H9 (cell line): ENCODE data around the gene NUDT15. TPM values are rescaled to one million over a fixed set of nuclear protein-coding genes. Genes with fewer than 3 reads are reported as not detected.

Experiments
- DNase-seq: peaks from one replicate; pipeline ENCODE4 v3.0.0-alpha.2; 2017
- H2AFZ ChIP-seq: one replicate; pipeline ENCODE4 v1.6.1; 2013; ENCODE audit warnings: mild to moderate bottlenecking, low read length, control low read depth, moderate library complexity
- H2AK5ac ChIP-seq: 2 replicates; pipeline ENCODE4 v1.6.1; 2013; ENCODE audit warnings: low read length, control low read depth, mixed read lengths; ENCODE audit not compliant: insufficient read length
- H2BK120ac ChIP-seq: one replicate; pipeline ENCODE4 v1.6.1; 2013; ENCODE audit warnings: low read depth, mild to moderate bottlenecking, low read length, control low read depth, inconsistent platforms; ENCODE audit not compliant: poor library complexity, severe bottlenecking
- H2BK12ac ChIP-seq: 2 replicates; pipeline ENCODE4 v1.6.1; 2013; ENCODE audit warnings: low read length, control low read depth, mixed read lengths, low read depth; ENCODE audit not compliant: insufficient read length
- H2BK15ac ChIP-seq: 2 replicates; pipeline ENCODE4 v1.6.1; 2013; ENCODE audit warnings: low read depth, low read length, control low read depth
- H2BK20ac ChIP-seq: one replicate; pipeline ENCODE4 v1.6.1; 2013; ENCODE audit warnings: low read depth, mild to moderate bottlenecking, low read length, control low read depth, inconsistent platforms; ENCODE audit not compliant: poor library complexity, severe bottlenecking
- H2BK5ac ChIP-seq: 2 replicates; pipeline ENCODE4 v1.6.1; 2013; ENCODE audit warnings: low read length, control low read depth, mixed read lengths; ENCODE audit not compliant: insufficient read length
- H3K14ac ChIP-seq: 2 replicates; pipeline ENCODE4 v1.6.1; 2013; ENCODE audit warnings: low read length, control low read depth; ENCODE audit not compliant: insufficient read depth
- H3K18ac ChIP-seq: 2 replicates; pipeline ENCODE4 v1.6.1; 2013; ENCODE audit warnings: low read depth, mild to moderate bottlenecking, mixed read lengths, low read length, control low read depth; ENCODE audit not compliant: insufficient read length
- H3K23ac ChIP-seq: 2 replicates; pipeline ENCODE4 v1.6.1; 2013; ENCODE audit warnings: low read length, control low read depth, mixed read lengths, low read depth; ENCODE audit not compliant: insufficient read length
- H3K23me2 ChIP-seq: 2 replicates; pipeline ENCODE4 v1.6.1; 2013; ENCODE audit warnings: low read depth, mild to moderate bottlenecking, mixed read lengths, low read length, control low read depth; ENCODE audit not compliant: insufficient read length, poor library complexity, severe bottlenecking
- H3K27ac ChIP-seq: 2 replicates; pipeline ENCODE4 v1.5.1; 2013; ENCODE audit warnings: low read length, control low read depth, mixed read lengths, low read depth; ENCODE audit not compliant: insufficient read length
- H3K27me3 ChIP-seq: 2 replicates; pipeline ENCODE4 v1.6.1; 2013; ENCODE audit warnings: low read length, control low read depth, inconsistent platforms; ENCODE audit not compliant: insufficient read depth
- H3K4ac ChIP-seq: 2 replicates; pipeline ENCODE4 v1.6.1; 2013; ENCODE audit warnings: low read depth, mild to moderate bottlenecking, control low read depth, inconsistent platforms, low read length, moderate library complexity
- H3K4me1 ChIP-seq: 2 replicates; pipeline ENCODE4 v1.6.1; 2013; ENCODE audit warnings: low read length, control low read depth, inconsistent platforms; ENCODE audit not compliant: insufficient read depth
- H3K4me2 ChIP-seq: 2 replicates; pipeline ENCODE4 v1.6.1; 2013; ENCODE audit warnings: low read length, control low read depth, mixed read lengths; ENCODE audit not compliant: insufficient read length, insufficient read depth
- H3K56ac ChIP-seq: 2 replicates; pipeline ENCODE4 v1.6.1; 2013; ENCODE audit warnings: low read depth, mild to moderate bottlenecking, mixed read lengths, low read length, control low read depth; ENCODE audit not compliant: insufficient read length
- H3K79me1 ChIP-seq: 2 replicates; pipeline ENCODE4 v1.6.1; 2013; ENCODE audit warnings: low read depth, mild to moderate bottlenecking, moderate library complexity, low read length, control low read depth, inconsistent platforms; ENCODE audit not compliant: insufficient read depth, poor library complexity, severe bottlenecking
- H3K79me2 ChIP-seq: 2 replicates; pipeline ENCODE4 v1.6.1; 2013; ENCODE audit warnings: low read length, control low read depth, inconsistent platforms; ENCODE audit not compliant: insufficient read depth
- H3K9ac ChIP-seq: 2 replicates; pipeline ENCODE4 v1.6.1; 2013; ENCODE audit warnings: low read length, control low read depth, mixed read lengths; ENCODE audit not compliant: insufficient read length; ENCODE audit errors: extremely low read depth
- H3K9me3 ChIP-seq: one replicate; pipeline ENCODE4 v1.6.1; 2013; ENCODE audit warnings: low read depth, low read length, inconsistent platforms; ENCODE audit not compliant: control insufficient read depth
- H3T11ph ChIP-seq: one replicate; pipeline ENCODE4 v1.6.1; 2013; ENCODE audit warnings: mild to moderate bottlenecking, low read length, control low read depth, inconsistent platforms
- H4K20me1 ChIP-seq: one replicate; pipeline ENCODE4 v1.6.1; 2013; ENCODE audit not compliant: control insufficient read depth, insufficient read length, insufficient read depth
- H4K5ac ChIP-seq: 2 replicates; pipeline ENCODE4 v1.6.1; 2013; ENCODE audit warnings: low read depth, mild to moderate bottlenecking, mixed read lengths, low read length, control low read depth; ENCODE audit not compliant: insufficient read length
- H4K8ac ChIP-seq: replicated peaks from 2 replicates; pipeline ENCODE4 v1.6.1; 2013; ENCODE audit warnings: low read length, control low read depth, mixed read lengths, low read depth; ENCODE audit not compliant: insufficient read length
- H4K91ac ChIP-seq: 2 replicates; pipeline ENCODE4 v1.6.1; 2013; ENCODE audit warnings: low read depth, mild to moderate bottlenecking, moderate library complexity, mixed read lengths, low read length, control low read depth; ENCODE audit not compliant: insufficient read length
- H3K27ac Mint-ChIP-seq, 3 experiments: 2 replicates in 2 of 3; 3 replicates in 1 of 3; pipeline ENCODE4 v1.8.0; 2020 to 2021; ENCODE audit warnings: mixed read lengths in 3 of 3, mild to moderate bottlenecking in 1 of 3, moderate library complexity in 1 of 3
- H3K27me3 Mint-ChIP-seq: 2 replicates; pipeline ENCODE4 v1.8.0; 2021; ENCODE audit warnings: low read depth, mild to moderate bottlenecking, moderate library complexity, mixed read lengths
- H3K36me3 Mint-ChIP-seq, 3 experiments: 2 replicates in 2 of 3; 3 replicates in 1 of 3; pipeline ENCODE4 v1.8.0; 2020 to 2021; ENCODE audit warnings: low read depth in 3 of 3, mixed read lengths in 3 of 3; ENCODE audit not compliant: insufficient read depth in 1 of 3
- H3K4me1 Mint-ChIP-seq, 2 experiments: 2 replicates each; pipeline ENCODE4 v1.8.0; 2020; ENCODE audit warnings: mixed read lengths in 2 of 2
- H3K4me3 Mint-ChIP-seq, 2 experiments: 2 replicates in 1 of 2; 3 replicates in 1 of 2; pipeline ENCODE4 v1.8.0; 2020 to 2021; ENCODE audit warnings: mild to moderate bottlenecking in 2 of 2, mixed read lengths in 2 of 2, moderate library complexity in 1 of 2
- H3K9me3 Mint-ChIP-seq, 2 experiments: 2 replicates in 1 of 2; 3 replicates in 1 of 2; pipeline ENCODE4 v1.8.0; 2020; ENCODE audit warnings: mild to moderate bottlenecking in 2 of 2, mixed read lengths in 2 of 2, moderate library complexity in 1 of 2
- WGBS: extraction: QIAGEN DNeasy Blood & Tissue Kit; methylation state at CpG from one replicate; pipeline ENCODE4 v1.1.7; 2013; ENCODE audit warnings: missing lambda C conversion rate, low lambda C conversion rate, mixed read lengths; ENCODE audit not compliant: insufficient read length; ENCODE audit errors: extremely low coverage; 5-methylcytosine and 5-hydroxymethylcytosine counted together
- total RNA-seq: library from RNA; stranded (reverse); gene quantifications from 2 replicates; pipeline ENCODE4 v1.2.1, GENCODE V29; 2021
- TF ChIP-seq, protein P1 (sequence below): fragments of 200-600 bp; sonication (generic); conservative IDR thresholded peaks from 3 replicates; pipeline ENCODE4 v1.8.0; 2021; ENCODE audit warnings: antibody characterized with exemption, mild to moderate bottlenecking

Gene NUDT15
- total RNA-seq, 1 experiment from 2014 or later, result 50.5 TPM

- Histone ChIP-seq H2AK5ac (no peak overlapping the region), H3K4me1 (no peaks in the 10 kb centered on the region), H2BK5ac (no peak overlapping the region), H4K91ac (no peak overlapping the region), H2BK15ac (no peak overlapping the region), H3K14ac (no peak overlapping the region), H3K79me2 (no peaks in the 10 kb centered on the region), H3K27me3 (no peaks in the 10 kb centered on the region), H3K4ac (no peak overlapping the region), H3K18ac (no peak overlapping the region), H3K79me1 (no peaks in the 10 kb centered on the region), H3K27ac (no peak overlapping the region), H3K23ac (no peak overlapping the region), H3K56ac (no peak overlapping the region), H4K20me1 (no peaks in the 10 kb centered on the region), H2BK20ac (no peak overlapping the region), H2AFZ (no peak overlapping the region), H3K23me2 (no peaks in the 10 kb centered on the region), H3K4me2 (no peak overlapping the region), H4K8ac (no peak overlapping the region), H2BK120ac (no peak overlapping the region), H2BK12ac (no peak overlapping the region), H4K5ac (no peak overlapping the region), H3K9ac (no peak overlapping the region), H3T11ph (no peak overlapping the region), H3K9me3 (peaks cover 80% of the 10 kb centered on the region)
- no peak overlapping the region for H3K4me3 Mint-ChIP-seq
- TF ChIP-seq, protein P1, sequence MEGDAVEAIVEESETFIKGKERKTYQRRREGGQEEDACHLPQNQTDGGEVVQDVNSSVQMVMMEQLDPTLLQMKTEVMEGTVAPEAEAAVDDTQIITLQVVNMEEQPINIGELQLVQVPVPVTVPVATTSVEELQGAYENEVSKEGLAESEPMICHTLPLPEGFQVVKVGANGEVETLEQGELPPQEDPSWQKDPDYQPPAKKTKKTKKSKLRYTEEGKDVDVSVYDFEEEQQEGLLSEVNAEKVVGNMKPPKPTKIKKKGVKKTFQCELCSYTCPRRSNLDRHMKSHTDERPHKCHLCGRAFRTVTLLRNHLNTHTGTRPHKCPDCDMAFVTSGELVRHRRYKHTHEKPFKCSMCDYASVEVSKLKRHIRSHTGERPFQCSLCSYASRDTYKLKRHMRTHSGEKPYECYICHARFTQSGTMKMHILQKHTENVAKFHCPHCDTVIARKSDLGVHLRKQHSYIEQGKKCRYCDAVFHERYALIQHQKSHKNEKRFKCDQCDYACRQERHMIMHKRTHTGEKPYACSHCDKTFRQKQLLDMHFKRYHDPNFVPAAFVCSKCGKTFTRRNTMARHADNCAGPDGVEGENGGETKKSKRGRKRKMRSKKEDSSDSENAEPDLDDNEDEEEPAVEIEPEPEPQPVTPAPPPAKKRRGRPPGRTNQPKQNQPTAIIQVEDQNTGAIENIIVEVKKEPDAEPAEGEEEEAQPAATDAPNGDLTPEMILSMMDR, result no peak
- peaks cover 82 to 98% (median 95%) of the 10 kb centered on the region in 3 experiments for H3K36me3 Mint-ChIP-seq
- H3K4me1 Mint-ChIP-seq, result no peaks in the 10 kb centered on the region
- no peak for DNase-seq
- WGBS, result no CpG with 5 or more reads among the region's 1 CpG
- H3K27ac Mint-ChIP-seq, result no peak overlapping the region
- no peaks in the 10 kb centered on the region for H3K27me3 Mint-ChIP-seq
- H3K9me3 Mint-ChIP-seq, result peaks cover 61 to 70% of the 10 kb centered on the region in 2 experiments
Observed at GRCh38 chr13:48069573-48069972, 32.0 kb downstream of the NUDT15 start.
